Measurements from ENCODE around the gene NOM1. TPM values are rescaled to one million over a fixed set of nuclear protein-coding genes. Genes with fewer than 3 reads are reported as not detected.
A peak's percentile ranks its signal among the peaks of the same experiment; 100 is the strongest.

The NOM1 gene
- total and polyA plus RNA-seq, 2 experiments from 2014 or later, result 17.7 to 36.5 TPM

DNA sequence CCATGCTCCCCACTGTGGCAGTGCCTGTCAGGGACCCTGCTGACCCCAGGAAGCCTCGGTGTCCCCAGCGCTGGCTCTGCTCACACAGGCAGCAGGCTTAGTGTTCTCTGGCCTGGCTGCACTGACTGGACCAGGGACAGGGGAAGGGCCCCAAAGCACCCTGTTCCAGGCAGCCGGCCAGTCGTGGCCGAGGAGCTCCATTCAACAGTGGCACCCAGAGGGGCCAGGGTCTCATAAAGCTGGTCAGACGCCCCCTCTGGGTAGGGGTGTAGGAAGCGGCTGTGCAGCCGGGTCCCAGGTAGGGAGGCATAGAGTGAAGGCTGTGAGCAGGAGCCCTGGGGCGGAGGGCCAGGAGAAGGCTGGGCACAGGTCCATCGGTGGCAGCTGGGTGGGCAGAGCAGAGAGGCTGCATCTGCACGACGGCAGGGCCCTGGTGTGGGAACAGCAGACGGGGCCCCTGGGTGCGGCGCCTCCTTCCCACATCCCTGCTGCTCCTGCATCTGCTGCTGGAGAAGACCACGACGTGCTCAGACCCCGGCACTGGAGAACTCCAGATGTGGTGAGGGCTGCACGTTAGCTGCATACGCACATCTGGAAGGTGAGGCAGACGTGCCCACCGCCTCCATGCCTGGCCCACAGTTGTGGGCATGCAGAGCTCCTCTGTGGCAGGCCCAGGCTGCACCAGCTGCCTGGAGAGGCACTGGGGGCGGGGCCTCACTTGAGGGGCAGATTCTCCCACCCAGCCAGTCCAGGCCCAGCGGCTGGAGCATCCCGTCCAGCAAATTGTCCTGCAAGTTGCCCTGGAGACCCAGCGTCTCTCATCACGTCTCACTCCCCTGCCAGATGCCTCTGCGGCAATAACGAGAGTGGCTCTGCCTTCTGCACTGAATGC is 35.8 kb downstream of the NOM1 start:
- ATAC-seq (peak; percentile 64), DNase-seq (ENCODE audit: low spot score) (no peak)
- no peaks in the 10 kb centered on the region for H3K79me2 ChIP-seq (replicated peaks; ENCODE audit: insufficient read depth)
- no peaks in the 10 kb centered on the region; the same call in 1 of the 2 replicates for H4K20me1 ChIP-seq (replicated peaks; ENCODE audit: insufficient read depth)
- no peak overlapping the region for H3K4me3 ChIP-seq
- TF ChIP-seq, protein P1, sequence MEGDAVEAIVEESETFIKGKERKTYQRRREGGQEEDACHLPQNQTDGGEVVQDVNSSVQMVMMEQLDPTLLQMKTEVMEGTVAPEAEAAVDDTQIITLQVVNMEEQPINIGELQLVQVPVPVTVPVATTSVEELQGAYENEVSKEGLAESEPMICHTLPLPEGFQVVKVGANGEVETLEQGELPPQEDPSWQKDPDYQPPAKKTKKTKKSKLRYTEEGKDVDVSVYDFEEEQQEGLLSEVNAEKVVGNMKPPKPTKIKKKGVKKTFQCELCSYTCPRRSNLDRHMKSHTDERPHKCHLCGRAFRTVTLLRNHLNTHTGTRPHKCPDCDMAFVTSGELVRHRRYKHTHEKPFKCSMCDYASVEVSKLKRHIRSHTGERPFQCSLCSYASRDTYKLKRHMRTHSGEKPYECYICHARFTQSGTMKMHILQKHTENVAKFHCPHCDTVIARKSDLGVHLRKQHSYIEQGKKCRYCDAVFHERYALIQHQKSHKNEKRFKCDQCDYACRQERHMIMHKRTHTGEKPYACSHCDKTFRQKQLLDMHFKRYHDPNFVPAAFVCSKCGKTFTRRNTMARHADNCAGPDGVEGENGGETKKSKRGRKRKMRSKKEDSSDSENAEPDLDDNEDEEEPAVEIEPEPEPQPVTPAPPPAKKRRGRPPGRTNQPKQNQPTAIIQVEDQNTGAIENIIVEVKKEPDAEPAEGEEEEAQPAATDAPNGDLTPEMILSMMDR (conservative IDR thresholded peaks at IDR 0.05; ENCODE audit: low read depth in 2 of 2), result peak; percentile 8 to 36; a peak in 2 of 4 replicates
- TF ChIP-seq, protein P2, sequence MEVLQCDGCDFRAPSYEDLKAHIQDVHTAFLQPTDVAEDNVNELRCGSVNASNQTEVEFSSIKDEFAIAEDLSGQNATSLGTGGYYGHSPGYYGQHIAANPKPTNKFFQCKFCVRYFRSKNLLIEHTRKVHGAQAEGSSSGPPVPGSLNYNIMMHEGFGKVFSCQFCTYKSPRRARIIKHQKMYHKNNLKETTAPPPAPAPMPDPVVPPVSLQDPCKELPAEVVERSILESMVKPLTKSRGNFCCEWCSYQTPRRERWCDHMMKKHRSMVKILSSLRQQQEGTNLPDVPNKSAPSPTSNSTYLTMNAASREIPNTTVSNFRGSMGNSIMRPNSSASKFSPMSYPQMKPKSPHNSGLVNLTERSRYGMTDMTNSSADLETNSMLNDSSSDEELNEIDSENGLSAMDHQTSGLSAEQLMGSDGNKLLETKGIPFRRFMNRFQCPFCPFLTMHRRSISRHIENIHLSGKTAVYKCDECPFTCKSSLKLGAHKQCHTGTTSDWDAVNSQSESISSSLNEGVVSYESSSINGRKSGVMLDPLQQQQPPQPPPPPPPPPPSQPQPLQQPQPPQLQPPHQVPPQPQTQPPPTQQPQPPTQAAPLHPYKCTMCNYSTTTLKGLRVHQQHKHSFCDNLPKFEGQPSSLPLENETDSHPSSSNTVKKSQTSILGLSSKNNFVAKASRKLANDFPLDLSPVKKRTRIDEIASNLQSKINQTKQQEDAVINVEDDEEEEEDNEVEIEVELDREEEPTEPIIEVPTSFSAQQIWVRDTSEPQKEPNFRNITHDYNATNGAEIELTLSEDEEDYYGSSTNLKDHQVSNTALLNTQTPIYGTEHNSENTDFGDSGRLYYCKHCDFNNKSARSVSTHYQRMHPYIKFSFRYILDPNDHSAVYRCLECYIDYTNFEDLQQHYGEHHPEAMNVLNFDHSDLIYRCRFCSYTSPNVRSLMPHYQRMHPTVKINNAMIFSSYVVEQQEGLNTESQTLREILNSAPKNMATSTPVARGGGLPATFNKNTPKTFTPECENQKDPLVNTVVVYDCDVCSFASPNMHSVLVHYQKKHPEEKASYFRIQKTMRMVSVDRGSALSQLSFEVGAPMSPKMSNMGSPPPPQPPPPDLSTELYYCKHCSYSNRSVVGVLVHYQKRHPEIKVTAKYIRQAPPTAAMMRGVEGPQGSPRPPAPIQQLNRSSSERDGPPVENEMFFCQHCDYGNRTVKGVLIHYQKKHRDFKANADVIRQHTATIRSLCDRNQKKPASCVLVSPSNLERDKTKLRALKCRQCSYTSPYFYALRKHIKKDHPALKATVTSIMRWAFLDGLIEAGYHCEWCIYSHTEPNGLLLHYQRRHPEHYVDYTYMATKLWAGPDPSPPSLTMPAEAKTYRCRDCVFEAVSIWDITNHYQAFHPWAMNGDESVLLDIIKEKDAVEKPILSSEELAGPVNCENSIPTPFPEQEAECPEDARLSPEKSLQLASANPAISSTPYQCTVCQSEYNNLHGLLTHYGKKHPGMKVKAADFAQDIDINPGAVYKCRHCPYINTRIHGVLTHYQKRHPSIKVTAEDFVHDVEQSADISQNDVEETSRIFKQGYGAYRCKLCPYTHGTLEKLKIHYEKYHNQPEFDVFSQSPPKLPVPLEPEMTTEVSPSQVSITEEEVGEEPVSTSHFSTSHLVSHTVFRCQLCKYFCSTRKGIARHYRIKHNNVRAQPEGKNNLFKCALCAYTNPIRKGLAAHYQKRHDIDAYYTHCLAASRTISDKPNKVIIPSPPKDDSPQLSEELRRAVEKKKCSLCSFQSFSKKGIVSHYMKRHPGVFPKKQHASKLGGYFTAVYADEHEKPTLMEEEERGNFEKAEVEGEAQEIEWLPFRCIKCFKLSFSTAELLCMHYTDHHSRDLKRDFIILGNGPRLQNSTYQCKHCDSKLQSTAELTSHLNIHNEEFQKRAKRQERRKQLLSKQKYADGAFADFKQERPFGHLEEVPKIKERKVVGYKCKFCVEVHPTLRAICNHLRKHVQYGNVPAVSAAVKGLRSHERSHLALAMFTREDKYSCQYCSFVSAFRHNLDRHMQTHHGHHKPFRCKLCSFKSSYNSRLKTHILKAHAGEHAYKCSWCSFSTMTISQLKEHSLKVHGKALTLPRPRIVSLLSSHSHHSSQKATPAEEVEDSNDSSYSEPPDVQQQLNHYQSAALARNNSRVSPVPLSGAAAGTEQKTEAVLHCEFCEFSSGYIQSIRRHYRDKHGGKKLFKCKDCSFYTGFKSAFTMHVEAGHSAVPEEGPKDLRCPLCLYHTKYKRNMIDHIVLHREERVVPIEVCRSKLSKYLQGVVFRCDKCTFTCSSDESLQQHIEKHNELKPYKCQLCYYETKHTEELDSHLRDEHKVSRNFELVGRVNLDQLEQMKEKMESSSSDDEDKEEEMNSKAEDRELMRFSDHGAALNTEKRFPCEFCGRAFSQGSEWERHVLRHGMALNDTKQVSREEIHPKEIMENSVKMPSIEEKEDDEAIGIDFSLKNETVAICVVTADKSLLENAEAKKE (CRISPR knock-in tag; IDR thresholded peaks at IDR 0.05), result no peak
- no peak overlapping the region for H3K4me2 ChIP-seq
- no peaks in the 10 kb centered on the region for H3K4me1 ChIP-seq (ENCODE audit: insufficient read depth)
- H3K9me3 Mint-ChIP-seq, result 0 out of 3 replicates have a peak, but pooled peaks cover 2% of the 10 kb centered on the region
- peaks cover 6% of the 10 kb centered on the region for H3K27me3 Mint-ChIP-seq (ENCODE audit: insufficient read depth, low read depth, poor library complexity)
- H3K4me3 Mint-ChIP-seq, result no peak overlapping the region
- no peak overlapping the region for H3K27ac Mint-ChIP-seq
- no peaks in the 10 kb centered on the region for H3K4me1 Mint-ChIP-seq
- peaks cover 4% of the 10 kb centered on the region; the same call in 2 of the 3 replicates for H3K36me3 Mint-ChIP-seq (ENCODE audit: low read depth)
- no peaks in the 10 kb centered on the region for H3K36me3 ChIP-seq (ENCODE audit: insufficient read depth)
- no peak overlapping the region for H2AFZ ChIP-seq
- H3K27ac ChIP-seq (ENCODE audit: low read depth), result no peak overlapping the region
- no peaks in the 10 kb centered on the region for H3K9me2 ChIP-seq (ENCODE audit: insufficient read depth)
- H3K27me3 ChIP-seq (ENCODE audit: insufficient read depth), result no peaks in the 10 kb centered on the region
- 0 out of 2 replicates have a peak, but pooled peaks cover 7% of the 10 kb centered on the region for H3F3A ChIP-seq (replicated peaks; ENCODE audit: low read depth)

Measured in GM23338 (cell line).